SK-N-SH treated with all-trans-retinoic acid at 6 μM for 48 hours (cell line): ENCODE data around the gene BTBD17.

Source experiments
- ESRRG ChIP-seq: fragments of 250-450 bp; sonication (Bioruptor Pico); IDR thresholded peaks from 2 replicates; pipeline ENCODE4 v1.6.1; 2021; ENCODE audit warnings: mild to moderate bottlenecking
- GLIS3 ChIP-seq: fragments of 250-450 bp; sonication (Bioruptor Pico); IDR thresholded peaks from 2 replicates; pipeline ENCODE4 v1.5.0; 2020; ENCODE audit warnings: mild to moderate bottlenecking, moderate library complexity
- PPARA ChIP-seq: fragments of 250-450 bp; sonication (Bioruptor Pico); IDR thresholded peaks from 2 replicates; pipeline ENCODE4 v1.5.0; 2020; ENCODE audit warnings: mild to moderate bottlenecking, borderline replicate concordance
- ZNF70 ChIP-seq: fragments of 450-650 bp; formaldehyde crosslinking; IDR thresholded peaks from 2 replicates; pipeline ENCODE4 v1.5.0; 2020; ENCODE audit warnings: mild to moderate bottlenecking, moderate library complexity
- TF ChIP-seq, protein P1 (sequence below): fragments of 250-450 bp; sonication (Bioruptor Pico); IDR thresholded peaks from 2 replicates; pipeline ENCODE4 v1.5.0; 2020; ENCODE audit warnings: mild to moderate bottlenecking, moderate library complexity

DNA sequence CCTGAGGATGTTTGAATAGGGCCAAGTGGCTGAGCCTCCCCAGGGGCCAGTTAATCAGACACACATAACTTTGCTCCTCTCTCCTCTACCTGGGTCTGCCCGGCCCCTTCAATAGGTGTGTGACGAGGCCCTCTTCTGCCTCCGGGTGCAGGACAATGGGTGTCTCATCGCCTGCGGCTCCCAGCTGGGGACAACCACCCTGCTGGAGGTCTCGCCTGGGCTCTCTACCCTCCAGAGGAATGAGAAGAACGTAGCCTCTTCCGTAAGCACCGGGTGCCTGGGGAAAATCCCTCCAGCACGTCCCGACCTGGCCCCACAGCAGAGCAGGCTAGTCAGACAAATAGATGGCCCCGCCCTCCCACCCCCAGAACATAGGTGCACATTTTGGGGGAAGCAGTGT is 51.8 kb downstream of the BTBD17 start:
- no peak for TF ChIP-seq ESRRG (CRISPR knock-in tag)
- no peak for TF ChIP-seq PPARA (CRISPR knock-in tag)
- TF ChIP-seq ZNF70 (CRISPR knock-in tag) = no peak
- no peak for TF ChIP-seq GLIS3 (CRISPR knock-in tag)
- TF ChIP-seq, protein P1, sequence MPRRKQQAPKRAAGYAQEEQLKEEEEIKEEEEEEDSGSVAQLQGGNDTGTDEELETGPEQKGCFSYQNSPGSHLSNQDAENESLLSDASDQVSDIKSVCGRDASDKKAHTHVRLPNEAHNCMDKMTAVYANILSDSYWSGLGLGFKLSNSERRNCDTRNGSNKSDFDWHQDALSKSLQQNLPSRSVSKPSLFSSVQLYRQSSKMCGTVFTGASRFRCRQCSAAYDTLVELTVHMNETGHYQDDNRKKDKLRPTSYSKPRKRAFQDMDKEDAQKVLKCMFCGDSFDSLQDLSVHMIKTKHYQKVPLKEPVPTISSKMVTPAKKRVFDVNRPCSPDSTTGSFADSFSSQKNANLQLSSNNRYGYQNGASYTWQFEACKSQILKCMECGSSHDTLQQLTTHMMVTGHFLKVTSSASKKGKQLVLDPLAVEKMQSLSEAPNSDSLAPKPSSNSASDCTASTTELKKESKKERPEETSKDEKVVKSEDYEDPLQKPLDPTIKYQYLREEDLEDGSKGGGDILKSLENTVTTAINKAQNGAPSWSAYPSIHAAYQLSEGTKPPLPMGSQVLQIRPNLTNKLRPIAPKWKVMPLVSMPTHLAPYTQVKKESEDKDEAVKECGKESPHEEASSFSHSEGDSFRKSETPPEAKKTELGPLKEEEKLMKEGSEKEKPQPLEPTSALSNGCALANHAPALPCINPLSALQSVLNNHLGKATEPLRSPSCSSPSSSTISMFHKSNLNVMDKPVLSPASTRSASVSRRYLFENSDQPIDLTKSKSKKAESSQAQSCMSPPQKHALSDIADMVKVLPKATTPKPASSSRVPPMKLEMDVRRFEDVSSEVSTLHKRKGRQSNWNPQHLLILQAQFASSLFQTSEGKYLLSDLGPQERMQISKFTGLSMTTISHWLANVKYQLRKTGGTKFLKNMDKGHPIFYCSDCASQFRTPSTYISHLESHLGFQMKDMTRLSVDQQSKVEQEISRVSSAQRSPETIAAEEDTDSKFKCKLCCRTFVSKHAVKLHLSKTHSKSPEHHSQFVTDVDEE = no peak
